ENCODE data around the gene RDH16.

- TF ChIP-seq POLR2AphosphoS5 (IDR thresholded peaks at IDR 0.05; ENCODE audit: insufficient read depth in 1 of 2, low read depth in 1 of 2) (no peak), CTCF (IDR thresholded peaks at IDR 0.05) (no peak), POLR2A (IDR thresholded peaks at IDR 0.05) (no peak)
Measured at GRCh38 chr12:56978397-56979138, 21.2 kb upstream of the RDH16 start.
